Activated CD4-positive, CD25-positive, alpha-beta regulatory T cell (primary cell): ENCODE results near the gene ZNF780B.
"Not testable (repeated sequence)": the region's sequence is repeated elsewhere in the genome, so short reads cannot be mapped to it uniquely, and the experiment has no call there.

Source experiments
- DNase-seq, 4 experiments: peaks; one replicate each; lab custom pipeline; 2025; lab: John Stamatoyannopoulos, UW

The ZNF780B gene

DNA sequence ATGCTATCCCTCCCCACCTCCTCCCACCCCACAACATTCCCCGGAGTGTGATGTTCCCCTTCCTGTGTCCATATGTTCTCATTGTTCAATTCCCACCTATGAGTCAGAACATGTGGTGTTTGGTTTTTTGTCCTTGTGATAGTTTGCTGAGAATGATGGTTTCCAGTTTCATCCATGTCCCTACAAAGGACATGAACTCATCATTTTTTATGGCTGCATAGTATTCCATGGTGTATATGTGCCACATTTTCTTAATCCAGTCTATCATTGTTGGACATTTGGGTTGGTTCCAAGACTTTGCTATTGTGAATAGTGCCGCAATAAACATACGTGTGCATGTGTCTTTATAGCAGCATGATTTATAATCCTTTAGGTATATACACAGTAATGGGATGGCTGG, 18.0 kb downstream of the ZNF780B start:
- not testable (repeated sequence) for DNase-seq

- no peak for DNase-seq
These were observed 20.0 kb downstream of the ZNF780B start for GRCh38 chr19:40035996-40036395.

GRCh38 chr19:40033989-40034560, 22.0 kb downstream of the ZNF780B start:
- DNase-seq: no peak

DNA sequence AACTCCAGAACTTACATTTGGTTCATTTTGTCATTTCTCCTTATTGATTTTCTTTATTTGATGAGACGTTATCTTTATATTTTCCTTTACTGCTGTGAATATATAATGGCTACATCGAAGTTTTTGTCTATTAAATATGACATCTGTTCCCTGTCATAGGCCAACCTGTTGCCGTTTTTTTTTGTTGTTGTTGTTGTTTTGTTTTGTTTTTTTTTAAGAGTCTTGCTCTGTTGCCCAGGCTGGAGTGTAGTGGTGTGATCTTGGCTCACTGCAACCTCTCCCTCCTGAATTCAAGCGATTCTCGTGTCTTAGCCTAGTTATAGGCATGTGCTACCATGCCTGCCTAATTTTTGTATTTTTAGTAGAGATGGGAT, 29.4 kb downstream of the ZNF780B start:
- no peak for DNase-seq

DNA sequence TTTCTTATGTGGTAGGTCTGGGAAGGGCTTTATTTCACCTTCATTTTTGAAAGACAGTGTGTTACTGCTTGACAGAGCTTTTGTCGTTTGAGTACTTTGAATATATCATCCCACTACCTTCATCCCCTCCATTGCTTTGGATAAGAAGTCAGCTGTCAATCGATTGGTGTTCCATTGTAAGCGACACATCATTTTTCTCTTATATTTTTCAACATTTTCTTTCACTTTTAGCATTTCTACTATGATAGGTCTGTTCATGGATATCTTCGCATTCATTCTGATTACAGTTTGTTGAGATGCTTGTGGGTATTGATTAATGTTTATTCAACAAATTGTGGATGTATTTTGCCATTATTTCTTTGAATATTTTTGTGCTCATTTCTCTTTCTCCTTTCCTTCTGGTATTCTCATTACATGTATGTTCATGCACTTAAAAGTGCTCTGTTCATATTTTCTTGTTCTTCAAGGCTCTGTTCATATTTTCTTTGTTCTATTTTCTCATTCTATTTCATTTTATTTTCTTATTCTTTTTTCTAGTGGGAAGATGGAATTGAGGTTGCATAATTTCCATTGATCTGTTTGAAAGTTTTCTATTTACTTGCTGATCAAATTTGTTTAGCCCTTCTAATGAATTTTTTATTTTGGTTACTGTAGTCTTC, 30.0 kb downstream of the ZNF780B start:
- no peak for DNase-seq

- DNase-seq: no peak
These were observed 32.1 kb downstream of the ZNF780B start for GRCh38 chr19:40023969-40024368.

GRCh38 chr19:40013991-40014390, 42.0 kb downstream of the ZNF780B start:
- DNase-seq: no peak

DNA sequence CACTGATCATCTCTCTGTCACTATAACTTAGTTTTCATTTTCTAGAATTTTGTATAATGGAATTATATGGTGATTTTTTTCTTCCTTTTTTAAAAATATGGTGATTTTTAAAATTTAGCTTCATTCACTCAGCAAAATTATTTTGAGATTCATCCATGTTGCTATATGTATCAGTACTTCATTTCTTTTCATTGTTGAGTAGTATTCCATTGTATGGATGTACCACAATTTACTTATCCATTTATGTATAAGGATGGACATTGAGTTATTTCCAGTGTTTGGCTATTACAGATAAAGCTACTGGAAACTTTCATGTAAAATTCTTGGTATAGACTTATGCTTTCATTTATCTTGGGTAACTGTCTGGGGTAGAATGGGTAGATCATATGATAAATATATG, 46.4 kb downstream of the ZNF780B start:
- no peak for DNase-seq

DNA sequence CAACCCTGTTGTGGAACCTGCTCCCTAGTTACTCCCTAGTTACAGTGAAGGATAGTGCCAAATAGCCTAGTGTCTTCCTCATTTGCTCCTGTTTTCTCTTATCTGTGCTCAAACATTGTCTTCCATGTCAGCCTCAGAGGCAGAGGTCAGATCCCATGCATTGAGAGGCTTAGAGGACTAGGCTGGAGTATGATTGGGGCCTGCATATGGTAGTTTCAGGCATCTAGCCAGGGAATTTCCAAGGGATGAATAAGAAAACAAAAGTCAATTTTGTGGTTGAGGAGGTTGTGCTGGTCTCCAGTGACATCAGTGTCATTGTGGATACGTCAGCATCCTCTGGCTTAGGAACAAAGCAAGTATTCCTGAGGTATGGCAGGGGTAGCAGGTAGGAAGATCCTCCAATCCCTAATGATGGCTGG, 49.7 kb downstream of the ZNF780B start:
- DNase-seq: no peak

GRCh38 chr19:40005691-40006272, 50.2 kb downstream of the ZNF780B start:
- DNase-seq: no peak

- no peak for DNase-seq
These were observed 57.5 kb downstream of the ZNF780B start for GRCh38 chr19:39998501-39998900.

- no peak for DNase-seq
These were observed 58.3 kb downstream of the ZNF780B start for GRCh38 chr19:39997638-39998216.

DNA sequence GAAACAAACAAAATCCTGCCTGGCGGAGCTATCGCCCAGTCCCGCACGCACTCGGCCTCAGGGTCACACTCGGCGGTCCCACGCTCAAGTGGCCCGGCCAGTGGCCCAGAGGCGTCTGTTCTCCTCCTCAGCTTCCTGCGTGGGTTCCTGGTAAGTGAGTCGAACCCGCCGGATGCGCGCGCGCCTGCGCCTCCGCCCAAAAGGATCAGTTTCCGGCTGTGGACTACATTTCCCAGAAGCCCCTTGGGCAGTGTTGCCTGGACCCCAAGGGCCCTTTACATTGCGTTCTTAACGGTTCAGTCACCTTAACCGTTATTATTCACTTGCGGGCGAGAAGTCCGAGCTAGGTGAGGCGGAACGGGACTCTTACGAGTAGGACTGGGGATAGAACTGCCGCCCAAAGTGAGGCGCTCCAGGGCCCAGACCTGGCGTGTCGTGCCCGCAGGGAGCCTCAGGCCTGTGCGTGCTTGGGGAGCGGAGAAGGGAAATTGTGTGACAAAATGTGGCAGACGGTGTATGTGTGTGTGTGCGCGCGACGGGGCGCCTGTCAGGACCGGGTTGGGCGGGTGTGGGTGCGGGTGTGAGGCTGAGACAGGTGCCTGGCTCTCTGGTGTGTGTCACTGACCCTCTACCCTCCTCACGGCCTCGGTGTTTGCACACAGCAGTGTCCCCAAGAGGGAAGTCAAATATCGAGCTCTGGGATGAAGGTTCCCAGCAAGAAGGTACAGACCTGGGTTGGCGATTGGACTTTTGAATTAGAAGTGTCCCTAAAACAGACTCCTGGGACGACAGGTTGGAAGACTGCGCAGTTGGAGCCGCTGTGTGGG, 59.0 kb downstream of the ZNF780B start, which contains the start of gene ZNF546:
Gene ZNF546 (plus strand): TSS at position 250 of the 827 bp plus-strand sequence. CDS start 1,267 bp downstream, outside the sequence.
- peak; percentile 75 to 82 (median 82) for DNase-seq

GRCh38 chr19:39996218-39996810, 59.7 kb downstream of the ZNF780B start:
- DNase-seq: no peak

DNA sequence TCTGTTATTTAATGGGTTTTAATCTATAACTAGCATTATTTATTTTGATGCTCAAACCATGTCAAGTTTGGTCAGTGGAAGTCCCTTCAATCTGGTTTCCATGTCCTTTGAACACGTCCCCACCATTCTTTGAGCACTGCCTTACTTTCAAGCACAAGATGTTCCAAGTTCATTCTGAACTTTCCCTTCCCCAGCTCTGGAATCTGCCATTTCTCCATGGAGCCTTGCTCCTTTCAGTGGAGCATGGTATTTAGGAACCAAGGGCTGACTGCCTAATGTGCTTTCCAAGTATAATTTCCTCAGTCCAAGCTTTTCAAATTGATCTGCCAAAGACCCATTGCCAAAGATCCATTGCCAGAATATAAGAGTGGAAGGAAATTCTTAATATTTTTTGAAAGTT, 60.2 kb downstream of the ZNF780B start:
- DNase-seq: no peak

DNA sequence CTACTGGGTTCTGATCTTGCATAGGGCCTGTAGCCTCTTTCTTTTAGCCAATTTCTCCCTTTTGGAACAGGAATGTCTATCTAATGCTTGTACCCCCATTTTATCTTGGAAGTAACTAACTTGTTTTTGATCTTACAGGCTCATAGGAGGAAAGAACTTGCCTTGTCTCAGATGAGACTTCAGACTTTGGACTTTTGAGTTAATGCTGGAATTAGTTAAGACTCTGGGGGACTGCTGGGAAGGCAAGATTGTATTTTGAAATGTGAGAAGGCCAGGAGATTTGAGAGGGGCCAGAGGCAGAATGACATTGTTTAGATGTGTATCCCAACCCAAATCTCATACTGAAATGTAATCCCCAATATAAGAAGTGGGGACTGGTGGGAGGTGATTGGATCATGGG, 61.7 kb downstream of the ZNF780B start:
- no peak for DNase-seq

DNA sequence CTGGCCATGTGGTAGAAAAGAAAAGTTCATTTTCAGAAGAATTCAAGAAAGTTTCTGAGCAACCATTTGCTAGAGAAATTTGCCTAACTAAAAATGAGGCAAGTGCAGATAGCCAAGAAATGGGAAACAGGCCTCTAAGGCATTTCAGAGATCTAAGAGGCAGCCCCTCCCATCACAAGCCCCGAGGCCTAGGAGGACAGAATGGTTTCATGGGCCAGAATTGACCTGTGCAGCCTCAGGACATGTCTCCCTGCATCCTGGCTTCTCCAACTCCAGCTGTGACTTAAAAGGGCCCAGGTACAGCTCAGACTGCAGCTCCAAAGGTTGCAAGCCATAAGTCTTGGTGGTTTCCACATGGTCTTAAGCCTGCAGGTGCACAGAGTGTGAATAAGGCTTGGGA, 62.4 kb downstream of the ZNF780B start:
- no peak for DNase-seq

- DNase-seq: no peak
These were observed 68.4 kb downstream of the ZNF780B start for GRCh38 chr19:39987596-39987995.

DNA sequence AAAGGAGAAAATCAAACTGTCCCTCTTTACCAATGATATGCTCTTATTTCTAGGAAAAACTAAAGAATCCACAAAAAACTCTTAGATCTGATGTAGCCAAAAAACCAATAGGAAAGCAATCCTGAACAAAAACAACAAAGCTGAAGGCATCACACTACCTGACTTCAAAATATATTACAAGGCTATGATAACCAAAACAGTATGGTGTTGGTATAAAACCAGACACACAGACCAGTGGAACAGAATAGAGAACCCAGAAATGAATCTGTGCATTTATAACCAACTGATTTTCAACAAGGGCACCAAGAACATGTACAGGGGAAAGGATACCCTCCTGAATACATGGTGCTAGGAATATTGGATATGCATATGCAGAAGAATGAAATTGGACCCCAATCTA, 68.9 kb downstream of the ZNF780B start:
- DNase-seq: no peak

DNA sequence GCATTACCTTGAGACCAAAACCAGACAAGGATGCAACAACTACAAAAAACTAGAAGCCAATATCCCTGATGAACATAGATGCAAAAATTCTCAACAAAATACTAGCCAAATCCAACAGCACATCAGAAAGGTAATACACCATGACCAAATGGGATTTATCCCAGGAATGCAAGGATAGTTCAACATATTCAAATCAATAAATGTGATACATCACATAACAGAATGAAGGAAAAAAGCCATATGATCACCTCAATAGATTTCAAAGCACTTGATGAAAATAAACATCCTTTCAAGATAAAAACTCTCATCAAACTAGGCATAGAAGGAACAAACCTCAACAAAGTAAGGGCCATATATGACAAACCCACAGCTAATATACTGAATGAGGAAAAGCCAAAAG, 69.4 kb downstream of the ZNF780B start:
- no peak for DNase-seq

GRCh38 chr19:39983695-39984300, 72.2 kb downstream of the ZNF780B start:
- DNase-seq: no peak

DNA sequence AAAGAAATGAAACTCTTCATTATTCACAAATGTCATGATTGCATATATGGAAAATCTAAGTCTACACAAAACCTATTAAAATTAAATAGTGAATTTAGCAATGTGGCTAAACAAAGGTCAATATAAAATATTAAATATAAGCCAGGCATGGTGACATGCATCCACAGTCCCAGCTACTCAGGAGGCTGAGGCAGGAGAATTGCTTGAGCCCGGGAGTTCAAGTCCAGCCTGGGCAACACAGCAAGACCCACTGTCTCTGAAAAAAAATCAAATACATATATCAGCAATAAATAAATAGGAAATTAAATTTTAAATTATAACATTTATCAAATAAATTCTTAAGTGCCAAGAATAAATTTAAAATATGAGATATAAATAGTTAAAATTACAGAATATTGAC, 73.1 kb downstream of the ZNF780B start:
- DNase-seq: no peak
